ENCODE measurements around the gene RTL10. TPM values are rescaled to one million over a fixed set of nuclear protein-coding genes. Genes with fewer than 3 reads are reported as not detected.

The RTL10 gene
- total and polyA plus RNA-seq, 2 of the 8 experiments (the other 6 are each of a cell fraction or from before 2014, with no cell fraction given) = 11.5 to 18.8 TPM

- no peak for TF ChIP-seq NANOG (IDR thresholded peaks at IDR 0.05; ENCODE audit: insufficient read depth, low read depth, low read length, poor library complexity, severe bottlenecking)
- no peak for TF ChIP-seq RFX5 (IDR thresholded peaks at IDR 0.05; ENCODE audit: borderline replicate concordance, low read depth, low read length)
- TF ChIP-seq SRF (IDR thresholded peaks at IDR 0.05; ENCODE audit: low read depth, low read length) = no peak
Measured at GRCh38 chr22:19864538-19865106, 9.9 kb upstream of the RTL10 start (continued).
